Measurements from ENCODE around the gene SLC5A11.
"Not testable (repeated sequence)": the region's sequence is repeated elsewhere in the genome, so short reads cannot be mapped to it uniquely, and the experiment has no call there.

SLC5A11 gene

DNA sequence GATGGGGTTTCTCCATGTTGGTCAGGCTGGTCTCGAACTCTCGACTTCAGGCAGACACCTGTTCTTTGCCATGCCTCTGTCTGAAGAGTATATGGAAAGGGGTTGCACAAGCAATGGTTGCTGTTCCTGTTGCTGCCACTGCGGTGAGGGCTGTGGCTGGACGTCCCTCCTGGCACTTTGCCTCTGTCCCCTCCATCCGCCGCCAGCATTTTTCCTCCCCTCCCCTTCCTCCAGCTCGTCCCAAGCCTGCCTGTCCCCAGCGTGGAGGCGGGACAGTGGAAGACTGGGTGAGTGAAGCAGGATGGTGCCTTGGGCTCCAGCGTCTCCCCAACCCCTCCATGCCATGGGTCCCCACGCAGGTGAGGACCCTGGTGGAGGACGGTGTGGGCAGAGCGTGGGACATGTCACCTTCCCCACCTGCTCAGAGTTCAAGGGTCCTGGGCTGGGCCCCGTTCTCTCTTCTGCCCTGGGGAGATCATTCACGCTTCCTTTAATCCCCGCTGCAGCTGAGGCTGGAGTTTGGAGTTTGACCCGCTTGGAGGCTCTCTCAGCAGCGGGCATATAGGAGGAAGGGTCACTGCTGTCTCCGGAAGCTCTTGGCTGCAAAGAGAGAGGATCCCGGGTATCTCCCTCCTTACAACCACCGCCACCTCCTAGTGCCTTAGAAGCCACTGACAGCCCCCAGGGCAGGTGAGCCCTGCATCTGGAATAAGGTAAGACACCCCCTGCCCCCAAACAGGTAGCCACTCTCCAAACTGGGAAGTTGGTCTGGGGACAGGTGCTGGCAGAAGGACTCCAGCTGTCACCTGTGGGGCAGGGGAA, at the start of gene SLC5A11:
Gene SLC5A11 (plus strand): TSS at position 238 of the 822 bp plus-strand sequence. CDS start 12,681 bp downstream, outside the sequence.
- DNase-seq (ENCODE audit: low read depth): no peak

DNA sequence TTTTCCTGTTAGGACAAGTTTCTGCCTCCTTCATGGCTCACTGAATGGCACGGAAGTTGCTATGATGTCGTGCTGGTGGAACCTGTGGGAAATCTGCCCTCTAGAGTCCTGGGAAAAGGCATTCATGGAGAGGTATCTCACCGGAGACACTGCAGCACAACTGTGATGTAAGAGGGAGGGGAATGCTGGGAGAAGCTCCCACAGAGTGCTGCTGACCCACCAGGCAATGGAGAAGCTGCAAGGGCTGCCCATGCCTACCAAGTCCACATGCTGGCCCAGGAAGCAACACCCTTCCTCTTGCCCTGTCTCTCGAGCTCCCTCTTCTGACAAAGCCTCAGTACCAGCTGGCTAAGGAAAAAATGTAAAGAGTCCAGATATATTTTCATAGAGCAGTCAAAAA, 45.2 kb upstream of the SLC5A11 start:
- no peak for DNase-seq (ENCODE audit: low read depth)

- no peak for DNase-seq (ENCODE audit: low read depth)
These were observed 43.9 kb upstream of the SLC5A11 start for GRCh38 chr16:24801761-24802302.

GRCh38 chr16:24805484-24805883, 40.3 kb upstream of the SLC5A11 start:
- no peak for DNase-seq (ENCODE audit: low read depth)

GRCh38 chr16:24807301-24807700, 38.5 kb upstream of the SLC5A11 start:
- DNase-seq (ENCODE audit: low read depth): no peak

- DNase-seq (ENCODE audit: low read depth): no peak
These were observed 34.6 kb upstream of the SLC5A11 start for GRCh38 chr16:24810951-24811843.

DNA sequence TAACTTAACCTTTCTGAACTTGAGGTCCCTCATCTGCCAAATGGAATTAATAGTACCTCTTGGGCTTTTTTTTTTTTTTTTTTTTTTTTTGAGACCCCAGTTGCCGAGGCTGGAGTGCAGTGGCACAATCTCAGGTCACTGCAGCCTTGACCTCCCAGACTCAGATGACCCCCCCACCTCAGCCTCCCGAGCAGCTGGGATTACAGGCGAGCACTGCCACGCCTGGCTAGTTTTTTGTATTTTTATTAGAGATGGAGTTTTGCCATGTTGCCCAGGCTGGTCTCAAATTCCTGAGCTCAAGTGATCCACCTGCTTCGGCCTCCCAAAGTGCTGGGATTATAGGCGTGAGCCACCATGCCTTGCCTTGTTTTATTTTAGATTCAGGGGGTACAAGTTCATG, 33.0 kb upstream of the SLC5A11 start:
- DNase-seq (ENCODE audit: low read depth): not testable (repeated sequence)

- DNase-seq (ENCODE audit: low read depth): no peak
These were observed 30.7 kb upstream of the SLC5A11 start for GRCh38 chr16:24815021-24815420.

DNA sequence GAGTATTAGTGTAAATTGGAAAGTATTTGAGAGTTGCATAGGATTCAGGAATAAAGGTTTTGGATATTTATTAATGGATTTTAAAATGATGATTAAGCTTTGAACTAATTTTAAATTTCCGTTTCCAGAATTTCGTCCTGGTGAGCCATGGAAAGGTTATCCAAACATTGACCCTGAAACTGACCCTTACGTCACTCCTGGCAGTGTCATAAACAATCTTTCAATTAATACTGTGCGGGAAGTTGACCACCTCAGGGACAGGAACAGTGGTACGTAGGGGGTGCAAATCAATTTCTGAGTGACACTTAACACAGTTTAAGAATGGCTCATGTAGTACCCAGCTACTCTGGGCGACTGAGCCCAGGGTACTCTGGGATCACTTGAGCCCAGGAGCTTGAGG, 29.1 kb upstream of the SLC5A11 start:
- DNase-seq (ENCODE audit: low read depth): no peak

DNA sequence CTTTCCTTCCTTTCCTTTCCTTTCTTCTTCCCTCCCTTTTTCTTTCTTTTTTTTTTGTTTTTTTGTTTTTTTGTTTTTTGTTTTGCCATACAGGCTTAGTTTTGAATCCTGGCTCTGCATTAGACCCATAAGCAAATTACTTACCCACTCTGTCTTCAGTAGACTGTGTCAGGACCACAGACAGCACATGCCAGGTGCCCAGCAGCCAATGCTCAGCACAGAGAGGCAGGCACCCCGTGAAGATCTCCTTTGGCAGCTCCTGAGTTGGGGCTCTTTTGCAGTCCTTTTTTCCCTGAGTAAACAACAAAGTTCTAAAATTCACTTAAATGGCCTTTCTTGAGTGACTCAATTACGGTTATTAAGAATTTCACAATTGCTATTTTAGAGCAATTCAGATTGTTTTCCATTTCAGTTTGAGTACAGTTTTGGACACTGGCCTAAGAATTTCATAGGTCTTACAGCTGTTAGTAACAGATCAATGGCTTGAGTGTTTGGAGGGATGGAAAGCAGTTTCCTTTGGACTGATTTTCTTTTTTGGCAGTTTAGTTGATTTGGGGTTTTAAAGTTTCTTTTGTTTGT, 26.2 kb upstream of the SLC5A11 start:
- no peak for DNase-seq (ENCODE audit: low read depth)

DNA sequence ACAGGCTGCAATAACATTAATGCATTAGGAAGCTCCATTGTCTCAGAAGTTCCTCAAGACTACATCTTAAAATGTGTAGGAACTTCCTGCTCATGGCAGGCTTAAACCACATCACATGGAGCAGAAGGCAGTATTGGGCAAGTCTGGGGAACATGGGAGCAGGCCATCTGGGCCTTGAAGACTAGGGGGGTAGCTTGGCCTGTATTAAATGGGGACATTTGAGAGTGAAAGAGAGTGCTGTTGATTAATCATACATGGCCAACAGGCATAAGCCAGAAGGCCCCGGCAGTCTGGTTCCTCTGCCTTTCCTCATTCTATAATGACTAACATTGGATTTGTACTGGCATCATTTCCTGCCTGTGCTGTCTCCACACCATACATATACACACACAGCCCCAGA, 25.2 kb upstream of the SLC5A11 start:
- no peak for DNase-seq (ENCODE audit: low read depth)

DNA sequence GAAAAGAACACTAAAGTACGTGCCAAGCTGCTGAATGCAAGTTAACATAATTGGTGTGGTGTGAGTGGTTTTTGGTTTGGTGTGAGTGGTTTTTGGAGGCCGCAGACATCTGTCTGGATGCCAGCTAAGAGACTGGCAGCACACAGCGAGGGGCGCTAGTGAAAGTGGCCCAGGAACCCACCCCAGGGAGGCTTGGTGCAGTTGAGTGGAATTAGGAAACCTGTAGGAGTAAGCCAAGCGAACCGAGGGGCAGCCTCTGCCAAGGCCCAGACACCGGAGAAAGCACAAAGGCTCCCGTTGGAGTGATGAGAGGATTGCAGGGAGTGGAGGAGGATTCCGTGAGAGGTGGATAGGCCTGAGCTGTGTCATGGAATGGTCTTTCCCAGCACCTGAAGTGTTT, 24.6 kb upstream of the SLC5A11 start:
- no peak for DNase-seq (ENCODE audit: low read depth)

GRCh38 chr16:24822542-24822941, 23.2 kb upstream of the SLC5A11 start:
- no peak for DNase-seq (ENCODE audit: low read depth)

DNA sequence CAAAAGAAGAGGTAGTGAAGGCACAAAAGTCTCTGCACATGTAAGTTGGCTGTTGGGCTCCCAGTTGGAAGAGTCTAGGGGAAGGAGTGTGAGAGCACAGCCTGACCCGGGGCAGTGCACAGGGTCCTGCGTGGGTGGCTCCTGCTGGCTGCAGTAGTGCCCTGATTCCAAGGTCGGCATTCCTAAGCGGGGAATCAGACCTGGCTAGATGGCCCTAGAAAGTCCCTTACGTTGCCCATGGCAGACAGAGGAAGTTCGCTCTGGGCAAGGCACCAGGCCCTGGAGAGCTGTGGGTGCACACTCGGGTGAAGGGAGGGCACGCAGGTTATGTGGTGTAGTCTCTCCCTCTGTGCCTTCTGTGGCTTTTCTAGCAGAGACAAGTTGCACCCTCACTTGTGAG, 22.8 kb upstream of the SLC5A11 start:
- DNase-seq (ENCODE audit: low read depth): no peak

DNA sequence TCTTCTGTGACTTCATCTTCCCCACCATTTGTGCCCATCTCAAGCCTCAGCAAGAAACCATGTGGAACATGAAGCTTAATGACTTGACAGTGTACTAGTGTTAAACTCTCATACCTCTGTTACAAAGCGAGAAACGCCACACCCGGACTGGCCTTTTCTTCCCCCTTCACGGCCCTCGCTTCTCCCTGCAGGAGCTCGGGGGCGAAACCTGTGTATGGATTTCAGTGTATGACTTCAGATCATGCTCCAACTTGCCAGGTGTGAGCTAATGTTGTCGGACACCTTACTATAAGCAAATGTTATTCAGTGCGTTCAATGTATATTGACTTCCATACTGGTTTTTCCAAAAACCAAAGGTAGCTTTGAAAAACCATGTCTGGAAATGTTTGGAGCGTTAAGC, 20.1 kb upstream of the SLC5A11 start:
- no peak for DNase-seq (ENCODE audit: low read depth)

DNA sequence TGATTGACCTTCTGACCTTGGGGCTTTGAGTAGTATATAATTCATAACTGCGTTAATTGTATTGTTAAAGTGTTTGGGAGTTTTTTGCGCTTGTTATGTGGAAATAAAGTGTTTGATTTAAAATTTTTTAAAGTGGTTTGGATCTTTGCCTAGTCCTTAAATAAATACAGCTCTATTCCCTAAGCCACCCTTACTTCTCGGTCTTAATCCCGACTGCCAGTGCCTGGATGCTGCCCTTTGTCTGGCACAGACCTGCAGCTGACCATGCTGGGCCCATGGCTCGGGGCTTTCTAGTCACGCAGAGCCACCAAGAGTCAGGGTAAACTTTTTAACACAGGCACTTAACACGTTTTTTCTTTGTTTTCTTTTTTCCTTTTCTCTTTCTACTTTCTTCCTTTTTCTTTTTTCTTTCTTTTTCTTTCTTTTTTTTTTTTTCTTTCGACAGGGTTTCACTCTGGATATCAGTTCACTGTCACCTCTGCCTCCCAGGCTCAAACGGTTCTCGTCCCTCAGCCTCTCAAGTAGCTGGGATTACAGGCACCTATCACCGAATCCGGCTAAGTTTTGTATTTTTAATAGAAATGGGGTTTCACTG, 19.6 kb upstream of the SLC5A11 start:
- DNase-seq (ENCODE audit: low read depth): no peak

GRCh38 chr16:24826817-24827566, 18.8 kb upstream of the SLC5A11 start:
- no peak for DNase-seq (ENCODE audit: low read depth)

DNA sequence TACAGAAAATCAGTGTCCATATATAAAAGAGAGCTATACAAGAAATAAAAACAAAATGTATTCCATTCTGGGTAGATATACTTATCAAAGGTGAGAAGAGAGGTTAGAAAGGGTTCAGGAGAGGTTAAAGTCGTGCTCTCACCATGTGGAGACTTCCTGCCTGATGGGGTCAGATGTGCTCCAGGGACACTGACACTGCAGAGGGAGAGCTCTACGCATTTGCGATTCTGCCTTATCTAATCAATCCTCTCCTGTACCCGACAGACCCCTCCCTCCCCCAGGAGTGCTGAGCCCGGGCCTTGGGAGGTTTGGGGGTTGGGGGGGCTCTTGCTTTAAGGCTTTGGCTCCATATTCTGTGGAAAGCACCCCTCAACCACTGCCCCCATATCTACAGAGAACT, 16.6 kb upstream of the SLC5A11 start:
- no peak for DNase-seq (ENCODE audit: low read depth)

DNA sequence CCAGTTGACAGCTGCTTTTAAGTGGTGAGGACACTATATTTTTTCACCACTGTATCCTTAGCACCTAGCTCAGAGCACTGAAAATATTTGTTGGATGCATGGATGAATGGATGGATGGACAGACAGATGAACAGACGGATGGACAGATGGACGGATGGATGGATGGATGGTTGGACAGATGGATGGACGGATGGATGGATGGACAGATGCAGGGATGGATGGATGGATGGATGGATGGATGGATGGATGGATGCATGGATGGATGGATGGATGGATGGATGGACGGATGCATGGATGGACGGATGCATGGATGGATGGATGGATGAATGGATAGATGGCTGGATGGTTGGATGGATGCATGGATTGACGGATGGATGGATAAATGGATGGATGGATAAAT, 12.4 kb upstream of the SLC5A11 start:
- no peak for DNase-seq (ENCODE audit: low read depth)

DNA sequence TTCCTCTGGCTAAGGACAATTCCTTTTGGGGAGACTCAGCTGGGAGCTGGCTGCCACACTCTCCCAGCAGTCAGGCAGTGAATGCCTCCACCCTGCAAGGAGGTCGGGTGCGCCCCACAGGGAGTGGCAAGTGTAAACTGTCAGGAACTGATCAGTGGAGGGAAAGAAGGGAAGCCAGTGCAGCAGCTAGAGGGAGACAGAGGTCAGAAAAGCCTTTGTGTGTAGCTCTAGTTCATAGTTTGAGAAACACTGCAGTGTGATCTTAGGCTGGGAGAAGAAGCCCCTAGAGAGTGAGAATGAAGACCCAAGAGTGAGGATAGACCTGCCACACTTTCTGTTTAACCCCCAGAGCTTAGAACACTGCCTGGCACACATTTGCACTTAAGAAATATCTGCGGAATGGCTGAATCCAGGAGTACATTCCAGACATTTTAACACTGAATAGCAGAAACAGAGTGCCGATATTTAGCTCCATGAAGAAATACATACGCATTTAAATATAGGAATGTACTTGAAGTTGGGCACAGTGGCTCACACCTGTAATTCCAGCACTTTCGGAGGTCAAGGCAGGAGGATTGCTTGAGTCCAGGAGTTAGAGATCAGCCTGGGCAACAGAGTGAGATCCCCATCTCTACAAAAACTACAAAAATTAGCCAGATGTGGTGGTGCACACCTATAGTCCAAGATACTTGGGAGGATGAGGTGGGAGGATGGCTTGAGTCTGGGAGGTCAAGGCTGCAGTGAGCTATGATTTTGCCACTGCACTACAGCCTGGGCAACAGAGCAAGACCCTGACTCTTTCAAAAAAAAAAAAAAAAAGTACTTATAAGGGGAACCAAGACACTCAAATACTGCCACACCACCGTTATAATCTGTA, 11.1 kb upstream of the SLC5A11 start:
- no peak for DNase-seq (ENCODE audit: low read depth)
